H1 (cell line): ENCODE data around the gene RYR3. TPM values are rescaled to one million over a fixed set of nuclear protein-coding genes. Genes with fewer than 3 reads are reported as not detected.

Experiments used
- CTCF ChIA-PET: fragments of 300-600 bp; sonication (Branson Sonifier 250); formaldehyde crosslinking; loops from one replicate; lab custom pipeline; 2021; ENCODE audit not compliant: partially characterized antibody; lab: Charles Lee
- POLR2A ChIA-PET: fragments of 300-600 bp; sonication (Branson Sonifier 250); formaldehyde crosslinking; loops from one replicate; lab custom pipeline; 2021; ENCODE audit warnings: inconsistent platforms; ENCODE audit not compliant: partially characterized antibody; lab: Charles Lee
- DNase-seq, 2 experiments: peaks; one replicate each; pipeline versions ENCODE4 v3.0.0 to v3.0.0-alpha.2; 2010 to 2022; ENCODE audit warnings: low spot score in 2 of 2, low read depth in 1 of 2, mixed read lengths in 1 of 2
- FAIRE-seq: peaks from 2 replicates; lab custom pipeline; 2011; peaks lifted over from hg19 to GRCh38; lab: Jason Lieb, UNC
- H2AFZ ChIP-seq: 2 replicates; pipeline ENCODE4 v1.8.1; 2012; ENCODE audit warnings: low read length, inconsistent platforms
- H2AK5ac ChIP-seq: 2 replicates; pipeline ENCODE4 v1.6.1; 2013; ENCODE audit warnings: low read depth, low read length
- H2BK120ac ChIP-seq: replicated peaks from 2 replicates; pipeline ENCODE3; 2013; ENCODE audit warnings: low read depth, low read length, inconsistent platforms
- H2BK12ac ChIP-seq: 2 replicates; pipeline ENCODE4 v1.6.1; 2013; ENCODE audit warnings: low read depth, low read length
- H2BK15ac ChIP-seq: 2 replicates; pipeline ENCODE4 v1.6.1; 2013; ENCODE audit warnings: low read length
- H2BK20ac ChIP-seq: 2 replicates; pipeline ENCODE4 v1.6.1; 2013; ENCODE audit warnings: low read length
- H2BK5ac ChIP-seq: 2 replicates; pipeline ENCODE4 v1.6.1; 2013; ENCODE audit warnings: low read depth, low read length
- H3K14ac ChIP-seq: 2 replicates; pipeline ENCODE4 v1.6.1; 2013; ENCODE audit warnings: inconsistent platforms; ENCODE audit not compliant: insufficient read length
- H3K18ac ChIP-seq: 2 replicates; pipeline ENCODE4 v1.6.1; 2013; ENCODE audit warnings: low read length; ENCODE audit errors: extremely low read depth
- H3K23ac ChIP-seq: 2 replicates; pipeline ENCODE4 v1.6.1; 2013; ENCODE audit warnings: inconsistent platforms; ENCODE audit not compliant: insufficient read length
- H3K23me2 ChIP-seq: 2 replicates; pipeline ENCODE4 v1.6.1; 2013; ENCODE audit warnings: low read depth, low read length
- H3K27ac ChIP-seq: 2 replicates; pipeline ENCODE4 v1.6.1; 2011; ENCODE audit warnings: low read depth, low read length, inconsistent platforms
- H3K27me3 ChIP-seq, 4 experiments: replicated peaks in 1 of 4; 1 replicate in 1 of 4; 2 replicates in 3 of 4; pipeline versions ENCODE4 v1.6.1 to v1.8.1; 2011 to 2013; ENCODE audit warnings: low read length in 3 of 4, mild to moderate bottlenecking in 3 of 4, inconsistent platforms in 2 of 4, mixed read lengths in 2 of 4, moderate library complexity in 1 of 4; ENCODE audit not compliant: control insufficient read depth in 3 of 4, insufficient read depth in 3 of 4; ENCODE audit errors: extremely low read depth in 1 of 4
- H3K36me3 ChIP-seq, 4 experiments: 2 replicates each; pipeline versions ENCODE4 v1.6.1 to v1.8.1; 2011 to 2013; ENCODE audit warnings: mild to moderate bottlenecking in 4 of 4, low read length in 3 of 4, moderate library complexity in 2 of 4, control low read depth in 1 of 4, inconsistent platforms in 1 of 4; ENCODE audit not compliant: insufficient read depth in 4 of 4, control insufficient read depth in 2 of 4
- H3K4ac ChIP-seq: replicated peaks from 2 replicates; pipeline ENCODE3; 2013; ENCODE audit warnings: low read length, low read depth, mixed read lengths, inconsistent platforms; ENCODE audit not compliant: insufficient read length
- H3K4me1 ChIP-seq, 4 experiments: replicated peaks in 1 of 4; 1 replicate in 1 of 4; 2 replicates in 3 of 4; pipeline versions ENCODE4 v1.6.1 to v1.8.1; 2011 to 2013; ENCODE audit warnings: low read length in 3 of 4, inconsistent platforms in 2 of 4, mixed read lengths in 1 of 4; ENCODE audit not compliant: insufficient read depth in 4 of 4, control insufficient read depth in 3 of 4
- H3K4me2 ChIP-seq, 2 experiments: 2 replicates each; pipeline versions ENCODE4 v1.6.1 to v1.8.1; 2011 to 2013; ENCODE audit warnings: low read depth in 2 of 2, low read length in 2 of 2, control low read depth in 1 of 2, inconsistent platforms in 1 of 2, mild to moderate bottlenecking in 1 of 2; ENCODE audit not compliant: insufficient read depth in 1 of 2
- H3K4me3 ChIP-seq, 4 experiments: fragments of 200-600, 300-600 bp in 1 of 4; sonication (generic), shearing (Covaris generic), sonication (Bioruptor Twin) in 1 of 4; 2 replicates each; pipeline versions ENCODE4 v1.5.1 to v1.8.1; 2011 to 2016; ENCODE audit warnings: low read length in 4 of 4, low read depth in 3 of 4, control low read depth in 2 of 4, inconsistent platforms in 2 of 4, mild to moderate bottlenecking in 2 of 4, mixed read lengths in 1 of 4, moderate library complexity in 1 of 4; ENCODE audit not compliant: insufficient read depth in 2 of 4; ENCODE audit errors: extremely low read depth in 1 of 4
- H3K56ac ChIP-seq: replicated peaks from 2 replicates; pipeline ENCODE3; 2013; ENCODE audit warnings: low read depth, mild to moderate bottlenecking, mixed read lengths, low read length, inconsistent platforms; ENCODE audit not compliant: insufficient read length
- H3K79me1 ChIP-seq: 2 replicates; pipeline ENCODE4 v1.6.1; 2013; ENCODE audit warnings: low read depth, low read length, control low read depth
- H3K79me2 ChIP-seq, 2 experiments: 2 replicates each; pipeline versions ENCODE4 v1.6.1 to v1.8.1; 2012 to 2013; ENCODE audit warnings: low read length in 2 of 2, mild to moderate bottlenecking in 2 of 2, inconsistent platforms in 1 of 2; ENCODE audit not compliant: insufficient read depth in 2 of 2, control insufficient read depth in 1 of 2
- H3K9ac ChIP-seq, 4 experiments: replicated peaks in 1 of 4; 1 replicate in 1 of 4; 2 replicates in 3 of 4; pipeline versions ENCODE4 v1.6.1 to v1.8.1; 2011 to 2013; ENCODE audit warnings: low read depth in 3 of 4, low read length in 3 of 4, control low read depth in 2 of 4, mild to moderate bottlenecking in 2 of 4, moderate library complexity in 2 of 4, inconsistent platforms in 1 of 4; ENCODE audit errors: extremely low read depth in 1 of 4
- H3K9me3 ChIP-seq, 2 experiments: 2 replicates each; pipeline versions ENCODE4 v1.6.1 to v1.8.1; 2012 to 2013; ENCODE audit warnings: mild to moderate bottlenecking in 2 of 2, moderate library complexity in 2 of 2, control low read depth in 1 of 2, inconsistent platforms in 1 of 2, low read depth in 1 of 2, low read length in 1 of 2, mixed read lengths in 1 of 2; ENCODE audit not compliant: insufficient read depth in 2 of 2
- H4K20me1 ChIP-seq, 2 experiments: replicated peaks in 1 of 2; 2 replicates each; pipeline versions ENCODE3 to v1.8.1; 2011 to 2013; ENCODE audit warnings: inconsistent platforms in 2 of 2, low read length in 2 of 2, mild to moderate bottlenecking in 1 of 2; ENCODE audit not compliant: insufficient read depth in 2 of 2, control insufficient read depth in 1 of 2
- H4K5ac ChIP-seq: 2 replicates; pipeline ENCODE4 v1.6.1; 2013; ENCODE audit warnings: low read length, low read depth, mixed read lengths, inconsistent platforms; ENCODE audit not compliant: insufficient read length
- H4K8ac ChIP-seq: 2 replicates; pipeline ENCODE4 v1.8.0; 2013; ENCODE audit warnings: mild to moderate bottlenecking, moderate library complexity, low read length, inconsistent platforms; ENCODE audit not compliant: insufficient read depth; ENCODE audit errors: extremely low read depth
- H4K91ac ChIP-seq: replicated peaks from 2 replicates; pipeline ENCODE3; 2013; ENCODE audit warnings: low read length, mixed read lengths, inconsistent platforms; ENCODE audit not compliant: insufficient read length
- CHD1 ChIP-seq: IDR thresholded peaks from 2 replicates; pipeline ENCODE4 v1.6.1; 2012; ENCODE audit warnings: low read depth, low read length, improper control_type of control experiment
- JUN ChIP-seq: IDR thresholded peaks from 2 replicates; pipeline ENCODE4 v1.6.1; 2011; ENCODE audit warnings: low read depth, mild to moderate bottlenecking, improper control_type of control experiment, low read length
- SUZ12 ChIP-seq: fragments of 200-600 bp; sonication (generic); IDR thresholded peaks from 2 replicates; pipeline ENCODE4 v1.6.1; 2012; ENCODE audit warnings: mild to moderate bottlenecking, inconsistent platforms, low read length, moderate library complexity, mixed read lengths
- ZNF274 ChIP-seq: IDR thresholded peaks from 2 replicates; pipeline ENCODE4 v1.7.0; 2012; ENCODE audit warnings: low read length, borderline replicate concordance; ENCODE audit errors: extremely low read depth
- WGBS, 2 experiments: shearing (Covaris generic) in 1 of 2; methylation state at CpG; one replicate each; pipeline versions ENCODE4 v1.1.6 to v1.1.7; 2013 to 2015; ENCODE audit warnings: low lambda C conversion rate in 2 of 2, mixed read lengths in 2 of 2, inconsistent platforms in 1 of 2, low coverage in 1 of 2, missing lambda C conversion rate in 1 of 2; ENCODE audit not compliant: insufficient replicate concordance in 2 of 2, insufficient coverage in 1 of 2, insufficient read length in 1 of 2; ENCODE audit errors: extremely low coverage in 1 of 2, missing lambda C conversion rate in 1 of 2; 5-methylcytosine and 5-hydroxymethylcytosine counted together
- polyA plus RNA-seq, 7 experiments: library from polyadenylated mRNA; depleted of rRNA in 3 of 7; stranded (reverse) in 5 of 7; unstranded in 2 of 7; fragments of >200 nt in 5 of 7; fragments of 200-250 nt in 2 of 7; gene quantifications; 1 replicate in 5 of 7; 2 replicates in 1 of 7; 4 replicates in 1 of 7; pipeline versions ENCODE4 v1.2.1 to v1.2.3, GENCODE V29; 2011 to 2013; ENCODE audit warnings: missing spikeins in 2 of 7, mixed read lengths in 2 of 7
- total RNA-seq: library from RNA; stranded (reverse); fragmentation: NEBNext Ultra II Directional; extraction: Animal tissue kit (Norgen Biotek cat#: 25700); gene quantifications from 2 replicates; pipeline ENCODE4 v1.2.1, GENCODE V29; 2021
- TF ChIP-seq, protein P1 (sequence below), 3 experiments: IDR thresholded peaks; 1 replicate in 2 of 3; 2 replicates in 1 of 3; pipeline versions ENCODE4 v1.5.1 to v1.6.1; 2011; ENCODE audit warnings: low read length in 3 of 3, mild to moderate bottlenecking in 3 of 3, inconsistent platforms in 2 of 3, low read depth in 1 of 3, moderate library complexity in 1 of 3; ENCODE audit not compliant: insufficient read depth in 1 of 3; ENCODE audit errors: control extremely low read depth in 1 of 3

RYR3 gene
- total and polyA plus RNA-seq, 2 of the 8 experiments (the other 6 are each of a cell fraction or from before 2014, with no cell fraction given), result 0.33 to 3.4 TPM

DNA sequence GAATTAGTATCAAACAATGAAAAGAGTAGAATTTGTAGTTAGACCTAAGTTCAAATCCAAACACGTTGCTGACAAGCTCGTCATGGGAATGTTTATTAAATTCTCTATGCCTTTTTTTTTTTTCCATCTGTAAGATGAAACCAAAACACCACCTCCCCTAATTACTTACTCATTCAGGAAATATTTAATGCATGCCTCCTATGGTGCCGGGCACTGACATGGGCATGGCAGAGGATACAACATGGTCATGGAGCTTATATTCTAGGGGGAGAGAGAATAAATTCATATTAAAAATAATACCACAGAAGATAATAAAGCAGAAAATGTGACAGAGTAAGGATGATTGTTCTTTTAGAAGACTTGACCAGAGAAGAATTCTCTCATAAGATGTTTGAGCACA is 215.8 kb downstream of the RYR3 start:
- H2BK120ac ChIP-seq, result no peak overlapping the region
- H2BK20ac ChIP-seq, result no peak overlapping the region
- no peak overlapping the region for H3K23ac ChIP-seq
- H2AFZ ChIP-seq, result no peak overlapping the region
- no peaks in the 10 kb centered on the region for H3K79me2 ChIP-seq
- no peak overlapping the region for H2BK12ac ChIP-seq
- H4K5ac ChIP-seq, result no peak overlapping the region
- no peak overlapping the region for H4K91ac ChIP-seq
- no peaks in the 10 kb centered on the region for H3K27me3 ChIP-seq
- H2BK15ac ChIP-seq, result no peak overlapping the region
- no peak overlapping the region for H3K27ac ChIP-seq
- no peak overlapping the region for H3K56ac ChIP-seq
- H3K4me2 ChIP-seq, result no peak overlapping the region
- no peak overlapping the region for H3K14ac ChIP-seq
- no peak for DNase-seq
- CTCF ChIA-PET, result interaction anchor here (1.0 kb wide), 1 partner anchor 16 kb away, joined by 3 read pairs; no protein-coding TSS in a partner anchor
- no peak for TF ChIP-seq SUZ12
- no peak for TF ChIP-seq CHD1
- no peak for TF ChIP-seq JUN
- TF ChIP-seq, protein P1, sequence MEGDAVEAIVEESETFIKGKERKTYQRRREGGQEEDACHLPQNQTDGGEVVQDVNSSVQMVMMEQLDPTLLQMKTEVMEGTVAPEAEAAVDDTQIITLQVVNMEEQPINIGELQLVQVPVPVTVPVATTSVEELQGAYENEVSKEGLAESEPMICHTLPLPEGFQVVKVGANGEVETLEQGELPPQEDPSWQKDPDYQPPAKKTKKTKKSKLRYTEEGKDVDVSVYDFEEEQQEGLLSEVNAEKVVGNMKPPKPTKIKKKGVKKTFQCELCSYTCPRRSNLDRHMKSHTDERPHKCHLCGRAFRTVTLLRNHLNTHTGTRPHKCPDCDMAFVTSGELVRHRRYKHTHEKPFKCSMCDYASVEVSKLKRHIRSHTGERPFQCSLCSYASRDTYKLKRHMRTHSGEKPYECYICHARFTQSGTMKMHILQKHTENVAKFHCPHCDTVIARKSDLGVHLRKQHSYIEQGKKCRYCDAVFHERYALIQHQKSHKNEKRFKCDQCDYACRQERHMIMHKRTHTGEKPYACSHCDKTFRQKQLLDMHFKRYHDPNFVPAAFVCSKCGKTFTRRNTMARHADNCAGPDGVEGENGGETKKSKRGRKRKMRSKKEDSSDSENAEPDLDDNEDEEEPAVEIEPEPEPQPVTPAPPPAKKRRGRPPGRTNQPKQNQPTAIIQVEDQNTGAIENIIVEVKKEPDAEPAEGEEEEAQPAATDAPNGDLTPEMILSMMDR (IDR thresholded peaks at IDR 0.05; ENCODE audit: control extremely low read depth in 1 of 3, insufficient read depth in 1 of 3, low read depth in 1 of 3, low read length in 3 of 3), result no peak
- TF ChIP-seq ZNF274, result no peak
- TF ChIP-seq, all 59 proteins: peak for 0
- H3K23me2 ChIP-seq, result no peaks in the 10 kb centered on the region
- no peak overlapping the region for H3K4me3 ChIP-seq
- POLR2A ChIA-PET, result no interaction called here
- H3K36me3 ChIP-seq, result no peaks in the 10 kb centered on the region
- no peak overlapping the region for H2AK5ac ChIP-seq
- H4K8ac ChIP-seq, result no peak overlapping the region
- WGBS, 2 experiments, result 88% methylated on average over 3 of the region's 3 CpGs; no CpG with 5 or more reads in 1 of the 2 experiments
- no peaks in the 10 kb centered on the region for H3K79me1 ChIP-seq
- H3K9me3 ChIP-seq, result no peaks in the 10 kb centered on the region
- no peak for FAIRE-seq
- H3K4ac ChIP-seq, result no peak overlapping the region
- no peaks in the 10 kb centered on the region for H3K4me1 ChIP-seq
- no peaks in the 10 kb centered on the region for H4K20me1 ChIP-seq
- H3K18ac ChIP-seq, result no peak overlapping the region
- H2BK5ac ChIP-seq, result no peak overlapping the region
- no peak overlapping the region for H3K9ac ChIP-seq
